GM12801 (cell line): ENCODE results near the gene WWOX.

Experiments
- CTCF ChIP-seq: IDR thresholded peaks from one replicate; pipeline ENCODE4 v1.5.1; 2011; ENCODE audit warnings: control low read depth; ENCODE audit not compliant: insufficient read length; ENCODE audit errors: extremely low read depth

Gene WWOX

GRCh38 chr16:78805556-78805955 is 706.1 kb downstream of the WWOX start:
- no peak for TF ChIP-seq CTCF

GRCh38 chr16:78811247-78811646 is 711.8 kb downstream of the WWOX start:
- no peak for TF ChIP-seq CTCF

GRCh38 chr16:78812582-78812981 is 713.1 kb downstream of the WWOX start:
- no peak for TF ChIP-seq CTCF

- TF ChIP-seq CTCF = no peak
Observed at GRCh38 chr16:78813661-78814311, 714.3 kb downstream of the WWOX start.

GRCh38 chr16:78815713-78816112 is 716.3 kb downstream of the WWOX start:
- no peak for TF ChIP-seq CTCF

- no peak for TF ChIP-seq CTCF
Observed at GRCh38 chr16:78816499-78817195, 717.2 kb downstream of the WWOX start.

GRCh38 chr16:78817200-78817739 is 717.8 kb downstream of the WWOX start:
- no peak for TF ChIP-seq CTCF
